ENCODE measurements around the gene CAB39L. TPM values are rescaled to one million over a fixed set of nuclear protein-coding genes. Genes with fewer than 3 reads are reported as not detected.

CAB39L gene
- total RNA-seq, 1 donor from 2014 or later: 6.6 TPM

DNA sequence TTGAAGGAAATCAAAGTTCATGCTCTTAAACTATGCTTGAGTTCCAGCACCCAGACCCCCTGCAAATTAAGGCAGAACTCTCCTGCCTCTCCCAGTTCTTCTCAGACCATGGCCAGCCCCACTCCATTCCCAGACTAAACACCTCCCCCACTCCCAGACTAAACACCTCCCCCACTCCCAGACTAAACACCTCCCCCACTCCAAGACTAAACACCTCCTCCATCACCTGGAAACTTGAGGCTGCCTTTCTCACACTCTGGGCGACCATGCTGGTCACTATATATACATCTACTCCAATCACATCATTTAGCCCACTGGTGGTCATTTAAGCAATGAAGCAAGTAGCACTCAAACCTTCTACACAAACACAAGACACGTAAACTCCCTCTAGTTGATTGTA lies 57.2 kb downstream of the CAB39L start:
- DNase-seq (ENCODE audit: low read depth) (no peak), FAIRE-seq (no peak)
- no peak overlapping the region for H3K4me3 ChIP-seq (ENCODE audit: low read depth, low read length)
- H3K27me3 ChIP-seq (ENCODE audit: control insufficient read depth, insufficient read depth, low read length): no peaks in the 10 kb centered on the region
- TF ChIP-seq, protein P1, sequence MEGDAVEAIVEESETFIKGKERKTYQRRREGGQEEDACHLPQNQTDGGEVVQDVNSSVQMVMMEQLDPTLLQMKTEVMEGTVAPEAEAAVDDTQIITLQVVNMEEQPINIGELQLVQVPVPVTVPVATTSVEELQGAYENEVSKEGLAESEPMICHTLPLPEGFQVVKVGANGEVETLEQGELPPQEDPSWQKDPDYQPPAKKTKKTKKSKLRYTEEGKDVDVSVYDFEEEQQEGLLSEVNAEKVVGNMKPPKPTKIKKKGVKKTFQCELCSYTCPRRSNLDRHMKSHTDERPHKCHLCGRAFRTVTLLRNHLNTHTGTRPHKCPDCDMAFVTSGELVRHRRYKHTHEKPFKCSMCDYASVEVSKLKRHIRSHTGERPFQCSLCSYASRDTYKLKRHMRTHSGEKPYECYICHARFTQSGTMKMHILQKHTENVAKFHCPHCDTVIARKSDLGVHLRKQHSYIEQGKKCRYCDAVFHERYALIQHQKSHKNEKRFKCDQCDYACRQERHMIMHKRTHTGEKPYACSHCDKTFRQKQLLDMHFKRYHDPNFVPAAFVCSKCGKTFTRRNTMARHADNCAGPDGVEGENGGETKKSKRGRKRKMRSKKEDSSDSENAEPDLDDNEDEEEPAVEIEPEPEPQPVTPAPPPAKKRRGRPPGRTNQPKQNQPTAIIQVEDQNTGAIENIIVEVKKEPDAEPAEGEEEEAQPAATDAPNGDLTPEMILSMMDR (IDR thresholded peaks at IDR 0.05; ENCODE audit: insufficient read depth, low read length, severe bottlenecking): no peak
- H3K36me3 ChIP-seq (ENCODE audit: control insufficient read depth, insufficient read depth, low read length): no peaks in the 10 kb centered on the region

DNA sequence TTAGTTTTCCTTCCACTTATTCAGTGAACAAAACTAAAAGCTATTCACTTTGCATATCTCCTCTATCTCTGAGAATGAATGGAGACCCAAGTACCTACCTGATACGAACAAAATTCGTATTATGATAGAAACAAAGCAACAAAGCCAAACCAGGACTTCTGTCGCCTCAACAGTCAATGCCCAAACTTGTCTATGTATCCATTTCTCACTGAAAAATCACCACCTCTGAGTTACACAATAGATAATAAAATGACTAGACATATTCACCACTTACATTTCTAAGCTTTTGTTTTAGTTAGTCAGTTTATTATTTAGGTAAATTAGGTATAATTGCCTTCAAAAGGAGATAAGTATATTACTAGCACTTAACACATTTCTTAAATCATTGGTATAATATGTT lies 67.7 kb downstream of the CAB39L start:
- TF ChIP-seq, protein P1 (IDR thresholded peaks at IDR 0.05; ENCODE audit: insufficient read depth, low read length, severe bottlenecking): no peak
- no peak for FAIRE-seq

DNA sequence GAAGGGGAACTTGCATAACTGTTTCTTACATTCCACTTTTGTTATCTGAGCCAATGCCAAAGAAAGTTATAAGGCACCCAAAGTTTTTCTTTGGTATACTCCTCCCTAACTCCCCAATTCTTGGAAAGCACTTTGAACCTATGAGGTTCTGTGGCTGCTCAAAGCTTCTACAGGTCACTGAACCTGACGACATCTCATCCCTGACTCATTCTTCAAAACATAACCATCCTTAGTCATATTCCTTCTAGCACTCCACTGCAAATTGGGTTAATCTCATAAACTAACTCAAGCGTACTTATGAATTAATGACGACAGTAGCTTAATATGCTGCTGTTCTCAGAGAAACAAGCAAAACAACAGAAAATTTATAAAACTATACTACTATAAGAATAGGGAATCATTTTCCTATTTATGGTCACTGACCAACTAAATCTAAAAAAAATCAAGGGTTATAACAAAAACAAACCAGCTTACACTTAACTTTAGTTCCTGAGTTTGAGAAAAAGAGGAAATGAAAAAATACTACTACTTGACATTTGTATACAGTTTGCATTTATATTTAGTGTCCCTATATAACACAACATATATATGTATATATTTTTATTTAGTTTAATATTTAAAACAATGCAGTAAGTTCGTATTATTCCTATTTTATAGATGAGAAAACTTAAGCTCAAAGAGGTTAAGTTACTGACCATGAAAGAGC lies 69.1 kb downstream of the CAB39L start:
- DNase-seq (ENCODE audit: low read depth): peak; percentile 90
- TF ChIP-seq, protein P1 (IDR thresholded peaks at IDR 0.05; ENCODE audit: insufficient read depth, low read length, severe bottlenecking): no peak
- no peaks in the 10 kb centered on the region for H3K36me3 ChIP-seq (ENCODE audit: control insufficient read depth, insufficient read depth, low read length)
- FAIRE-seq: no peak
- H3K4me3 ChIP-seq (ENCODE audit: low read depth, low read length): no peak overlapping the region
- no peaks in the 10 kb centered on the region for H3K27me3 ChIP-seq (ENCODE audit: control insufficient read depth, insufficient read depth, low read length)

More for the DNA sequence above, 67.7 kb downstream of the CAB39L start:
- no peaks in the 10 kb centered on the region for H3K36me3 ChIP-seq (ENCODE audit: control insufficient read depth, insufficient read depth, low read length)
- H3K27me3 ChIP-seq (ENCODE audit: control insufficient read depth, insufficient read depth, low read length): no peaks in the 10 kb centered on the region
- DNase-seq (ENCODE audit: low read depth): peak; percentile 75
- no peak overlapping the region for H3K4me3 ChIP-seq (ENCODE audit: low read depth, low read length)

DNA sequence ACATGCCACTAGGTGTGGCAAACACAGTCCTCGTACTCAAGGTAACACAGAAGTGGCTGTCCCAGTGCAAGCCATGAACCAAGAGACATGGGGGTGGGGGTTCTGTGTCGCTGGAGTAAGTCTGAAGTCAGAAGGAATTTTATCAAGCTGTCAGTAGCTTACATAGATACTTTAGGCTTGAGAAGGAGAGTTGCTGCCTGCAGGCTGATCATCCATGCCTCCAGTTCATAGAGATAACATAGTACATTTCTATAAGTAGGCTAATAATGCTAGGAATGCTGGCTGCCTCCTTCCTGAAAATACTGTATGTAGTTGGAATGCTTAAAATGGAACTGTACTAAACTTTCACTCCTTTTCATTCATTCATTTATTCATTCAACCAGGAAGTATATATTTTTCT lies 70.1 kb downstream of the CAB39L start:
- TF ChIP-seq, protein P1 (IDR thresholded peaks at IDR 0.05; ENCODE audit: insufficient read depth, low read length, severe bottlenecking): no peak
- FAIRE-seq (no peak), DNase-seq (ENCODE audit: low read depth) (no peak)
- no peaks in the 10 kb centered on the region for H3K27me3 ChIP-seq (ENCODE audit: control insufficient read depth, insufficient read depth, low read length)
- no peak overlapping the region for H3K4me3 ChIP-seq (ENCODE audit: low read depth, low read length)
- no peaks in the 10 kb centered on the region for H3K36me3 ChIP-seq (ENCODE audit: control insufficient read depth, insufficient read depth, low read length)

DNA sequence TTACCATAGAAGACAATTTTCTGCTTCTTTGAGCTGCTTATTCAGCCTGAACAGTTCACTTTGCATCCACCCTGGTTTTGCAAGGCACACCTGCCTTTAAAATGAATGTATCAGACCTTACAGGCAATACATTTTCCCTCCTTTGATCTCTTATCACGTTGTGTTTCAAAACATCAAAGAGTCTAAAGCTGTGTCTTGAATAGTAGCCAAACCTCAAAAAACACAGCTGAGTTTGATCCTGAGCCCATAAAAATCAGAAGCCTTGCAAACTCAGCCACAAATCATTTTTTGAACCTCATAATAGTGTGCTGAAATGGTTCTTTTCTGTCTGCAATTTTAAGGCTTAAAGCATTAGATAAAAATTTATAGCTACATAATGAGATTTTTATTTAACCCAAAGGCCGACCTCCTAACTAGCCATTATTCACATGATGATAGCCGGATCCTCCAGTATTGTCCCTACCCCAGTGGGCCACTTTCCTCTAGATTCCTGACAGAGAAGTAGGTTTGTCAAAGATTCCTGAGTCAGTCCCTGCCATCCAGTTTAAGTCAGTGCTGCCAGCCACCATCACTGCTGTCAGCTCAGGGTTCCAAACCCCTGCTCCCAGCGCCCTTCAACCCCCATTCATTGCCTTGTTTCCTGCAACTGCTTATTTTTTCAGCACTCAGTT lies 71.8 kb downstream of the CAB39L start:
- DNase-seq (ENCODE audit: low read depth) (no peak), FAIRE-seq (no peak)
- Histone ChIP-seq H3K4me3 (ENCODE audit: low read depth, low read length) (no peak overlapping the region), H3K36me3 (ENCODE audit: control insufficient read depth, insufficient read depth, low read length) (no peaks in the 10 kb centered on the region), H3K27me3 (ENCODE audit: control insufficient read depth, insufficient read depth, low read length) (no peaks in the 10 kb centered on the region)
- TF ChIP-seq, protein P1 (IDR thresholded peaks at IDR 0.05; ENCODE audit: insufficient read depth, low read length, severe bottlenecking): no peak
